Liver (tissue), 3 donors: ENCODE results near the gene PLA2G4A.

ENCODE experiments used
- CTCF ChIP-seq: fragments of 150-350 bp; IDR thresholded peaks from 2 replicates; pipeline ENCODE4 v1.5.1; 2017; ENCODE audit warnings: improper control_type of control experiment, low read depth, low read length; ENCODE audit not compliant: missing input control
- EGR1 ChIP-seq, 2 donors: IDR thresholded peaks; 2 replicates each; pipeline ENCODE4 v1.6.1; 2016 to 2018; ENCODE audit warnings: antibody characterized with exemption in 2 of 2, low read depth in 2 of 2
- JUND ChIP-seq, 2 donors: IDR thresholded peaks; 2 replicates each; pipeline ENCODE4 v1.6.1; 2016; ENCODE audit warnings: antibody characterized with exemption in 2 of 2
- TAF1 ChIP-seq: conservative IDR thresholded peaks from 2 replicates; pipeline ENCODE4 v1.6.1; 2016; ENCODE audit warnings: antibody characterized with exemption, mild to moderate bottlenecking
- donor health status: healthy.
- donor health status: healthy.

GRCh38 chr1:186897008-186897407 lies 68.3 kb downstream of the PLA2G4A start:
- no peak for TF ChIP-seq JUND (IDR thresholded peaks at IDR 0.05)
- no peak for TF ChIP-seq CTCF
- TF ChIP-seq TAF1, result no peak
- TF ChIP-seq EGR1 (IDR thresholded peaks at IDR 0.05; ENCODE audit: low read depth in 2 of 2), result no peak
